ENCODE measurements around the gene GFI1B. TPM values are rescaled to one million over a fixed set of nuclear protein-coding genes. Genes with fewer than 3 reads are reported as not detected.

GFI1B gene
- total RNA-seq, 1 experiment from 2014 or later: not detected

- H3K27me3 Mint-ChIP-seq (ENCODE audit: unreplicated experiment): peaks cover 74% of the 10 kb centered on the region
- CTCF ChIA-PET: interaction anchor here (0.6 to 1.3 kb wide), 2 partner anchors 8 to 21 kb away, joined by 4 to 5 read pairs; no protein-coding TSS in a partner anchor
- H3K9me3 Mint-ChIP-seq (ENCODE audit: low read depth, unreplicated experiment): peaks cover 3% of the 10 kb centered on the region
- no peaks in the 10 kb centered on the region for H3K36me3 Mint-ChIP-seq (ENCODE audit: insufficient read depth, unreplicated experiment)
- DNase-seq: no peak
- BruUV-seq (replicated peaks): no TSS peak
- H3K4me3 Mint-ChIP-seq (ENCODE audit: low read depth, unreplicated experiment): no peak overlapping the region
- intact Hi-C loops (cut with micrococcal nuclease; ENCODE audit: unreplicated experiment): no loop called here
- TF ChIP-seq, protein P1, sequence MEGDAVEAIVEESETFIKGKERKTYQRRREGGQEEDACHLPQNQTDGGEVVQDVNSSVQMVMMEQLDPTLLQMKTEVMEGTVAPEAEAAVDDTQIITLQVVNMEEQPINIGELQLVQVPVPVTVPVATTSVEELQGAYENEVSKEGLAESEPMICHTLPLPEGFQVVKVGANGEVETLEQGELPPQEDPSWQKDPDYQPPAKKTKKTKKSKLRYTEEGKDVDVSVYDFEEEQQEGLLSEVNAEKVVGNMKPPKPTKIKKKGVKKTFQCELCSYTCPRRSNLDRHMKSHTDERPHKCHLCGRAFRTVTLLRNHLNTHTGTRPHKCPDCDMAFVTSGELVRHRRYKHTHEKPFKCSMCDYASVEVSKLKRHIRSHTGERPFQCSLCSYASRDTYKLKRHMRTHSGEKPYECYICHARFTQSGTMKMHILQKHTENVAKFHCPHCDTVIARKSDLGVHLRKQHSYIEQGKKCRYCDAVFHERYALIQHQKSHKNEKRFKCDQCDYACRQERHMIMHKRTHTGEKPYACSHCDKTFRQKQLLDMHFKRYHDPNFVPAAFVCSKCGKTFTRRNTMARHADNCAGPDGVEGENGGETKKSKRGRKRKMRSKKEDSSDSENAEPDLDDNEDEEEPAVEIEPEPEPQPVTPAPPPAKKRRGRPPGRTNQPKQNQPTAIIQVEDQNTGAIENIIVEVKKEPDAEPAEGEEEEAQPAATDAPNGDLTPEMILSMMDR (IDR thresholded peaks at IDR 0.05; ENCODE audit: unreplicated experiment): no peak
- H3K4me1 Mint-ChIP-seq (ENCODE audit: low read depth, unreplicated experiment): peaks cover 3% of the 10 kb centered on the region
- H3K27ac Mint-ChIP-seq (ENCODE audit: unreplicated experiment): no peak overlapping the region
These were observed 23.9 kb downstream of the GFI1B start for GRCh38 chr9:133002147-133003070.

GRCh38 chr9:133003071-133003461 is 24.6 kb downstream of the GFI1B start:
- H3K36me3 Mint-ChIP-seq (ENCODE audit: insufficient read depth, unreplicated experiment): no peaks in the 10 kb centered on the region
- BruUV-seq (replicated peaks): no TSS peak
- no peaks in the 10 kb centered on the region for H3K4me1 Mint-ChIP-seq (ENCODE audit: low read depth, unreplicated experiment)
- CTCF ChIA-PET: interaction anchor here (0.6 to 1.3 kb wide), 2 partner anchors 9 to 22 kb away, joined by 4 to 5 read pairs; no protein-coding TSS in a partner anchor
- no peak overlapping the region for H3K27ac Mint-ChIP-seq (ENCODE audit: unreplicated experiment)
- intact Hi-C loops (cut with micrococcal nuclease; ENCODE audit: unreplicated experiment): no loop called here
- H3K27me3 Mint-ChIP-seq (ENCODE audit: unreplicated experiment): peaks cover 75% of the 10 kb centered on the region
- TF ChIP-seq, protein P1 (IDR thresholded peaks at IDR 0.05; ENCODE audit: unreplicated experiment): no peak
- no peak for DNase-seq
- H3K9me3 Mint-ChIP-seq (ENCODE audit: low read depth, unreplicated experiment): peaks cover 3% of the 10 kb centered on the region
- no peak overlapping the region for H3K4me3 Mint-ChIP-seq (ENCODE audit: low read depth, unreplicated experiment)

GRCh38 chr9:133003671-133004090 is 25.2 kb downstream of the GFI1B start:
- TF ChIP-seq, protein P1 (IDR thresholded peaks at IDR 0.05; ENCODE audit: unreplicated experiment): no peak
- DNase-seq: no peak
- Mint-ChIP-seq H3K36me3 (ENCODE audit: insufficient read depth, unreplicated experiment) (no peaks in the 10 kb centered on the region), H3K9me3 (ENCODE audit: low read depth, unreplicated experiment) (peaks cover 3% of the 10 kb centered on the region), H3K27ac (ENCODE audit: unreplicated experiment) (no peak overlapping the region), H3K4me3 (ENCODE audit: low read depth, unreplicated experiment) (no peak overlapping the region), H3K4me1 (ENCODE audit: low read depth, unreplicated experiment) (no peaks in the 10 kb centered on the region), H3K27me3 (ENCODE audit: unreplicated experiment) (peaks cover 80% of the 10 kb centered on the region)
- no TSS peak for BruUV-seq (replicated peaks)
- CTCF ChIA-PET: no interaction called here
- intact Hi-C loops (cut with micrococcal nuclease; ENCODE audit: unreplicated experiment): no loop called here

GRCh38 chr9:133004091-133004998 is 25.9 kb downstream of the GFI1B start:
- CTCF ChIA-PET: no interaction called here
- Mint-ChIP-seq H3K27ac (ENCODE audit: unreplicated experiment) (no peak overlapping the region), H3K4me3 (ENCODE audit: low read depth, unreplicated experiment) (no peak overlapping the region), H3K4me1 (ENCODE audit: low read depth, unreplicated experiment) (no peaks in the 10 kb centered on the region), H3K27me3 (ENCODE audit: unreplicated experiment) (peaks cover 80% of the 10 kb centered on the region), H3K36me3 (ENCODE audit: insufficient read depth, unreplicated experiment) (no peaks in the 10 kb centered on the region), H3K9me3 (ENCODE audit: low read depth, unreplicated experiment) (peaks cover 3% of the 10 kb centered on the region)
- TF ChIP-seq, protein P1 (IDR thresholded peaks at IDR 0.05; ENCODE audit: unreplicated experiment): no peak
- intact Hi-C loops (cut with micrococcal nuclease; ENCODE audit: unreplicated experiment): no loop called here
- no TSS peak for BruUV-seq (replicated peaks)
- DNase-seq: no peak
